WTC11 (cell line): Measurements from ENCODE around the gene ENTPD1. TPM values are rescaled to one million over a fixed set of nuclear protein-coding genes. Genes with fewer than 3 reads are reported as not detected.

Experiments used
- ATAC-seq: fragments of 200-7000 bp; cut with Tn5 transposase; 2 replicates; pipeline ENCODE4 v1.10.0; 2021; ENCODE audit warnings: mild to moderate bottlenecking, moderate library complexity
- CTCF ChIA-PET: fragments of 300-600 bp; sonication (Branson Sonifier 250); formaldehyde crosslinking; loops from one replicate; lab custom pipeline; 2021; ENCODE audit warnings: antibody characterized with exemption; lab: Charles Lee
- POLR2A ChIA-PET: fragments of 350-600 bp; sonication (Branson Sonifier 250); formaldehyde crosslinking; loops from one replicate; lab custom pipeline; 2021; ENCODE audit warnings: antibody characterized with exemption; lab: Charles Lee
- DNase-seq: peaks from one replicate; pipeline ENCODE4 v3.0.0; 2021; ENCODE audit warnings: low spot score
- H3K27ac Mint-ChIP-seq: 2 replicates; pipeline ENCODE4 v1.8.0; 2021; ENCODE audit warnings: mixed read lengths
- H3K27me3 Mint-ChIP-seq: 2 replicates; pipeline ENCODE4 v1.8.0; 2021; ENCODE audit warnings: low read depth, mild to moderate bottlenecking, moderate library complexity, mixed read lengths
- H3K36me3 Mint-ChIP-seq: 2 replicates; pipeline ENCODE4 v1.8.0; 2021; ENCODE audit warnings: mixed read lengths
- H3K4me1 Mint-ChIP-seq: 2 replicates; pipeline ENCODE4 v1.8.0; 2022; ENCODE audit warnings: mixed read lengths
- H3K4me3 Mint-ChIP-seq: 2 replicates; pipeline ENCODE4 v1.8.0; 2021; ENCODE audit warnings: mild to moderate bottlenecking, moderate library complexity, mixed read lengths
- H3K9me3 Mint-ChIP-seq: 2 replicates; pipeline ENCODE4 v1.8.0; 2021; ENCODE audit warnings: mixed read lengths
- ATF1 ChIP-seq: sonication (generic); formaldehyde crosslinking; IDR thresholded peaks from 2 replicates; pipeline ENCODE4 v1.8.1; 2023; ENCODE audit warnings: mild to moderate bottlenecking, moderate library complexity, missing genetic modification reagents
- EMX1 ChIP-seq: fragments of 250-450 bp; sonication (Bioruptor Pico); IDR thresholded peaks from 2 replicates; pipeline ENCODE4 v1.8.0; 2021; ENCODE audit warnings: mild to moderate bottlenecking
- GRHL2 ChIP-seq: fragments of 250-450 bp; sonication (Bioruptor Pico); IDR thresholded peaks from 2 replicates; pipeline ENCODE4 v1.8.0; 2022; ENCODE audit warnings: mild to moderate bottlenecking, moderate library complexity; ENCODE audit not compliant: insufficient replicate concordance, severe bottlenecking
- NFE2L1 ChIP-seq: sonication (generic); formaldehyde crosslinking; IDR thresholded peaks from 2 replicates; pipeline ENCODE4 v1.8.1; 2023; ENCODE audit warnings: missing genetic modification reagents
- NFYB ChIP-seq: sonication (generic); formaldehyde crosslinking; conservative IDR thresholded peaks from 2 replicates; pipeline ENCODE4 v1.8.0; 2022; ENCODE audit warnings: low read depth, missing genetic modification reagents
- NR1H2 ChIP-seq: sonication (generic); formaldehyde crosslinking; IDR thresholded peaks from 2 replicates; pipeline ENCODE4 v1.9.0; 2021; ENCODE audit warnings: mild to moderate bottlenecking, moderate library complexity, missing genetic modification reagents
- NR2C2 ChIP-seq: sonication (generic); formaldehyde crosslinking; IDR thresholded peaks from 2 replicates; pipeline ENCODE4 v1.8.0; 2022; ENCODE audit warnings: mild to moderate bottlenecking, missing genetic modification reagents
- PRRX2 ChIP-seq: fragments of 250-450 bp; sonication (Bioruptor Pico); IDR thresholded peaks from 2 replicates; pipeline ENCODE4 v1.8.0; 2021; ENCODE audit warnings: mild to moderate bottlenecking
- RORB ChIP-seq: fragments of 250-450 bp; sonication (Bioruptor Pico); IDR thresholded peaks from 2 replicates; pipeline ENCODE4 v1.9.0; 2021; ENCODE audit warnings: mild to moderate bottlenecking
- SOX15 ChIP-seq: fragments of 250-450 bp; sonication (Bioruptor Pico); IDR thresholded peaks from 2 replicates; pipeline ENCODE4 v1.9.0; 2021; ENCODE audit warnings: mild to moderate bottlenecking
- SP1 ChIP-seq: sonication (generic); formaldehyde crosslinking; conservative IDR thresholded peaks from 2 replicates; pipeline ENCODE4 v1.8.1; 2022; ENCODE audit warnings: missing genetic modification reagents
- TCF7 ChIP-seq: sonication (generic); formaldehyde crosslinking; IDR thresholded peaks from 2 replicates; pipeline ENCODE4 v1.8.0; 2022; ENCODE audit warnings: mild to moderate bottlenecking, low read depth, missing genetic modification reagents, moderate library complexity
- ZMAT4 ChIP-seq: fragments of 250-450 bp; sonication (Bioruptor Pico); IDR thresholded peaks from 2 replicates; pipeline ENCODE4 v1.9.0; 2021; ENCODE audit warnings: mild to moderate bottlenecking
- ZNF121 ChIP-seq: sonication (generic); formaldehyde crosslinking; IDR thresholded peaks from 2 replicates; pipeline ENCODE4 v1.8.0; 2023; ENCODE audit warnings: missing genetic modification reagents
- ZNF219 ChIP-seq: sonication (generic); formaldehyde crosslinking; IDR thresholded peaks from 2 replicates; pipeline ENCODE4 v1.8.0; 2023; ENCODE audit warnings: missing genetic modification reagents, mild to moderate bottlenecking, borderline replicate concordance
- ZNF416 ChIP-seq: fragments of 250-450 bp; sonication (Bioruptor Pico); IDR thresholded peaks from 2 replicates; pipeline ENCODE4 v1.9.0; 2021; ENCODE audit warnings: mild to moderate bottlenecking, inconsistent platforms
- ZNF671 ChIP-seq: fragments of 250-450 bp; sonication (Bioruptor Pico); IDR thresholded peaks from 2 replicates; pipeline ENCODE4 v1.8.0; 2021; ENCODE audit warnings: mild to moderate bottlenecking
- total RNA-seq: library from RNA; stranded (reverse); gene quantifications from 3 replicates; pipeline ENCODE4 v1.2.3, GENCODE V29; 2021
- TF ChIP-seq, protein P1 (sequence below): sonication (generic); formaldehyde crosslinking; IDR thresholded peaks from 2 replicates; pipeline ENCODE4 v1.8.1; 2023; ENCODE audit warnings: mild to moderate bottlenecking, missing genetic modification reagents, moderate library complexity
- TF ChIP-seq, protein P2 (sequence below): sonication (generic); formaldehyde crosslinking; IDR thresholded peaks from 2 replicates; pipeline ENCODE4 v1.8.0; 2022; ENCODE audit warnings: mild to moderate bottlenecking, missing genetic modification reagents
- TF ChIP-seq, protein P3 (sequence below): sonication (generic); formaldehyde crosslinking; IDR thresholded peaks from 2 replicates; pipeline ENCODE4 v1.8.1; 2022; ENCODE audit warnings: low read depth, mild to moderate bottlenecking, moderate library complexity, missing genetic modification reagents, borderline replicate concordance
- TF ChIP-seq, protein P4 (sequence below): fragments of 250-450 bp; sonication (Bioruptor Pico); IDR thresholded peaks from 2 replicates; pipeline ENCODE4 v1.8.0; 2021; ENCODE audit warnings: mild to moderate bottlenecking
- TF ChIP-seq, protein P5 (sequence below): sonication (generic); formaldehyde crosslinking; IDR thresholded peaks from 2 replicates; pipeline ENCODE4 v1.8.0; 2023; ENCODE audit warnings: missing genetic modification reagents
- TF ChIP-seq, protein P6 (sequence below): sonication (generic); formaldehyde crosslinking; IDR thresholded peaks from 2 replicates; pipeline ENCODE4 v1.8.0; 2022; ENCODE audit warnings: mild to moderate bottlenecking, missing genetic modification reagents
- TF ChIP-seq, protein P7 (sequence below): sonication (generic); formaldehyde crosslinking; IDR thresholded peaks from 2 replicates; pipeline ENCODE4 v1.8.1; 2022; ENCODE audit warnings: low read depth, missing genetic modification reagents, borderline replicate concordance

The ENTPD1 gene
- total RNA-seq, 1 experiment from 2014 or later: 2.3 TPM

DNA sequence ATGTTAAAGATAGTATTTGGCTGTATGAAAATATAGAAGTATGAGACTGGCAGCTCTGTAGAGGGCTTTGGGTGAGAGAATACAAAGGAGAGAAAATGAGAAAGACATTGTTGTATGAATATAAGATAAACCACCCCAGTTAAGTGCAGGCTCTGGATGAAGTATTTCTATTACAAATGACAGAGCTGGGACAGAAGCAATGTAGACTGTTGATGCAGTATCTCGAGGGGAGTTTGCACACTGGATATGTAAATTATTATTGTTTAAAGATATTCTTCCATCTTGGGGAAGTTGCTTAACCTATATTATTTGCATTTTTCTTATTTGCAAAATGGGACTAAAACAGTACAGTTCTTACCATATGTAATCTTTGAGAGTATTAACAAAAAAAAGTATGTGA is 31.5 kb downstream of the ENTPD1 start:
- POLR2A ChIA-PET: no interaction called here
- CTCF ChIA-PET: interaction anchor here (0.6 to 3.5 kb wide), 2 partner anchors 54 to 93 kb away, joined by 3 to 23 read pairs; partner anchors contain the start of gene TCTN3
- H3K27ac Mint-ChIP-seq: no peak overlapping the region
- peaks cover 3% of the 10 kb centered on the region; the same call in 1 of the 2 replicates for H3K27me3 Mint-ChIP-seq
- DNase-seq (no peak), ATAC-seq (no peak)
- no peaks in the 10 kb centered on the region for H3K9me3 Mint-ChIP-seq
- H3K4me1 Mint-ChIP-seq: no peaks in the 10 kb centered on the region
- no peak overlapping the region for H3K4me3 Mint-ChIP-seq
- TF ChIP-seq ATF1 (CRISPR knock-in tag): no peak
- TF ChIP-seq ZNF121 (CRISPR knock-in tag): no peak
- TF ChIP-seq, protein P1, sequence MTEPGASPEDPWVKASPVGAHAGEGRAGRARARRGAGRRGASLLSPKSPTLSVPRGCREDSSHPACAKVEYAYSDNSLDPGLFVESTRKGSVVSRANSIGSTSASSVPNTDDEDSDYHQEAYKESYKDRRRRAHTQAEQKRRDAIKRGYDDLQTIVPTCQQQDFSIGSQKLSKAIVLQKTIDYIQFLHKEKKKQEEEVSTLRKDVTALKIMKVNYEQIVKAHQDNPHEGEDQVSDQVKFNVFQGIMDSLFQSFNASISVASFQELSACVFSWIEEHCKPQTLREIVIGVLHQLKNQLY (CRISPR knock-in tag): no peak
- TF ChIP-seq ZNF219 (CRISPR knock-in tag): no peak
- TF ChIP-seq, protein P2, sequence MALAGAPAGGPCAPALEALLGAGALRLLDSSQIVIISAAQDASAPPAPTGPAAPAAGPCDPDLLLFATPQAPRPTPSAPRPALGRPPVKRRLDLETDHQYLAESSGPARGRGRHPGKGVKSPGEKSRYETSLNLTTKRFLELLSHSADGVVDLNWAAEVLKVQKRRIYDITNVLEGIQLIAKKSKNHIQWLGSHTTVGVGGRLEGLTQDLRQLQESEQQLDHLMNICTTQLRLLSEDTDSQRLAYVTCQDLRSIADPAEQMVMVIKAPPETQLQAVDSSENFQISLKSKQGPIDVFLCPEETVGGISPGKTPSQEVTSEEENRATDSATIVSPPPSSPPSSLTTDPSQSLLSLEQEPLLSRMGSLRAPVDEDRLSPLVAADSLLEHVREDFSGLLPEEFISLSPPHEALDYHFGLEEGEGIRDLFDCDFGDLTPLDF (CRISPR knock-in tag): no peak
- TF ChIP-seq, protein P3, sequence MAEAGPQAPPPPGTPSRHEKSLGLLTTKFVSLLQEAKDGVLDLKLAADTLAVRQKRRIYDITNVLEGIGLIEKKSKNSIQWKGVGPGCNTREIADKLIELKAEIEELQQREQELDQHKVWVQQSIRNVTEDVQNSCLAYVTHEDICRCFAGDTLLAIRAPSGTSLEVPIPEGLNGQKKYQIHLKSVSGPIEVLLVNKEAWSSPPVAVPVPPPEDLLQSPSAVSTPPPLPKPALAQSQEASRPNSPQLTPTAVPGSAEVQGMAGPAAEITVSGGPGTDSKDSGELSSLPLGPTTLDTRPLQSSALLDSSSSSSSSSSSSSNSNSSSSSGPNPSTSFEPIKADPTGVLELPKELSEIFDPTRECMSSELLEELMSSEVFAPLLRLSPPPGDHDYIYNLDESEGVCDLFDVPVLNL (CRISPR knock-in tag): no peak
- TF ChIP-seq EMX1: no peak
- no peak for TF ChIP-seq PRRX2 (CRISPR knock-in tag)
- TF ChIP-seq SOX15 (CRISPR knock-in tag): no peak
- TF ChIP-seq NFE2L1 (CRISPR knock-in tag): no peak
- no peaks in the 10 kb centered on the region for H3K36me3 Mint-ChIP-seq

- H3K4me3 Mint-ChIP-seq: no peak overlapping the region
- ChIA-PET POLR2A (no interaction called here), CTCF (interaction anchor here (1.4 kb wide), 1 partner anchor 53 kb away, joined by 3 read pairs; no protein-coding TSS in a partner anchor)
- DNase-seq (no peak), ATAC-seq (no peak)
- H3K9me3 Mint-ChIP-seq: no peaks in the 10 kb centered on the region
- no peak overlapping the region for H3K27ac Mint-ChIP-seq
- TF ChIP-seq EMX1 (no peak), NR1H2 (CRISPR knock-in tag) (no peak), ZNF121 (CRISPR knock-in tag) (no peak), ZNF671 (CRISPR knock-in tag) (no peak), SOX15 (CRISPR knock-in tag) (no peak), ZMAT4 (CRISPR knock-in tag) (no peak), SP1 (CRISPR knock-in tag) (no peak), RORB (no peak), TCF7 (CRISPR knock-in tag) (no peak), GRHL2 (CRISPR knock-in tag) (no peak), ZNF416 (CRISPR knock-in tag) (no peak), NR2C2 (CRISPR knock-in tag) (no peak), NFYB (CRISPR knock-in tag) (no peak)
- TF ChIP-seq, protein P4, sequence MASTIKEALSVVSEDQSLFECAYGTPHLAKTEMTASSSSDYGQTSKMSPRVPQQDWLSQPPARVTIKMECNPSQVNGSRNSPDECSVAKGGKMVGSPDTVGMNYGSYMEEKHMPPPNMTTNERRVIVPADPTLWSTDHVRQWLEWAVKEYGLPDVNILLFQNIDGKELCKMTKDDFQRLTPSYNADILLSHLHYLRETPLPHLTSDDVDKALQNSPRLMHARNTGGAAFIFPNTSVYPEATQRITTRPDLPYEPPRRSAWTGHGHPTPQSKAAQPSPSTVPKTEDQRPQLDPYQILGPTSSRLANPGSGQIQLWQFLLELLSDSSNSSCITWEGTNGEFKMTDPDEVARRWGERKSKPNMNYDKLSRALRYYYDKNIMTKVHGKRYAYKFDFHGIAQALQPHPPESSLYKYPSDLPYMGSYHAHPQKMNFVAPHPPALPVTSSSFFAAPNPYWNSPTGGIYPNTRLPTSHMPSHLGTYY (CRISPR knock-in tag): no peak
- TF ChIP-seq, protein P5, sequence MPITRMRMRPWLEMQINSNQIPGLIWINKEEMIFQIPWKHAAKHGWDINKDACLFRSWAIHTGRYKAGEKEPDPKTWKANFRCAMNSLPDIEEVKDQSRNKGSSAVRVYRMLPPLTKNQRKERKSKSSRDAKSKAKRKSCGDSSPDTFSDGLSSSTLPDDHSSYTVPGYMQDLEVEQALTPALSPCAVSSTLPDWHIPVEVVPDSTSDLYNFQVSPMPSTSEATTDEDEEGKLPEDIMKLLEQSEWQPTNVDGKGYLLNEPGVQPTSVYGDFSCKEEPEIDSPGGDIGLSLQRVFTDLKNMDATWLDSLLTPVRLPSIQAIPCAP (CRISPR knock-in tag): no peak
- TF ChIP-seq, protein P6, sequence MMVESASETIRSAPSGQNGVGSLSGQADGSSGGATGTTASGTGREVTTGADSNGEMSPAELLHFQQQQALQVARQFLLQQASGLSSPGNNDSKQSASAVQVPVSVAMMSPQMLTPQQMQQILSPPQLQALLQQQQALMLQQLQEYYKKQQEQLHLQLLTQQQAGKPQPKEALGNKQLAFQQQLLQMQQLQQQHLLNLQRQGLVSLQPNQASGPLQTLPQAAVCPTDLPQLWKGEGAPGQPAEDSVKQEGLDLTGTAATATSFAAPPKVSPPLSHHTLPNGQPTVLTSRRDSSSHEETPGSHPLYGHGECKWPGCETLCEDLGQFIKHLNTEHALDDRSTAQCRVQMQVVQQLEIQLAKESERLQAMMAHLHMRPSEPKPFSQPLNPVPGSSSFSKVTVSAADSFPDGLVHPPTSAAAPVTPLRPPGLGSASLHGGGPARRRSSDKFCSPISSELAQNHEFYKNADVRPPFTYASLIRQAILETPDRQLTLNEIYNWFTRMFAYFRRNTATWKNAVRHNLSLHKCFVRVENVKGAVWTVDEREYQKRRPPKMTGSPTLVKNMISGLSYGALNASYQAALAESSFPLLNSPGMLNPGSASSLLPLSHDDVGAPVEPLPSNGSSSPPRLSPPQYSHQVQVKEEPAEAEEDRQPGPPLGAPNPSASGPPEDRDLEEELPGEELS (CRISPR knock-in tag): no peak
- TF ChIP-seq, protein P1 (CRISPR knock-in tag): no peak
- TF ChIP-seq, protein P7, sequence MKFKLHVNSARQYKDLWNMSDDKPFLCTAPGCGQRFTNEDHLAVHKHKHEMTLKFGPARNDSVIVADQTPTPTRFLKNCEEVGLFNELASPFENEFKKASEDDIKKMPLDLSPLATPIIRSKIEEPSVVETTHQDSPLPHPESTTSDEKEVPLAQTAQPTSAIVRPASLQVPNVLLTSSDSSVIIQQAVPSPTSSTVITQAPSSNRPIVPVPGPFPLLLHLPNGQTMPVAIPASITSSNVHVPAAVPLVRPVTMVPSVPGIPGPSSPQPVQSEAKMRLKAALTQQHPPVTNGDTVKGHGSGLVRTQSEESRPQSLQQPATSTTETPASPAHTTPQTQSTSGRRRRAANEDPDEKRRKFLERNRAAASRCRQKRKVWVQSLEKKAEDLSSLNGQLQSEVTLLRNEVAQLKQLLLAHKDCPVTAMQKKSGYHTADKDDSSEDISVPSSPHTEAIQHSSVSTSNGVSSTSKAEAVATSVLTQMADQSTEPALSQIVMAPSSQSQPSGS: no peak
- no peaks in the 10 kb centered on the region for H3K36me3 Mint-ChIP-seq
- H3K27me3 Mint-ChIP-seq: no peaks in the 10 kb centered on the region; the same call in 1 of the 2 replicates
- peaks cover 3% of the 10 kb centered on the region for H3K4me1 Mint-ChIP-seq
Observed at GRCh38 chr10:95788830-95789229, 32.9 kb downstream of the ENTPD1 start.
